Upper lobe of right lung (tissue), 1 donor: Measurements from ENCODE around the gene TLK2. TPM values are rescaled to one million over a fixed set of nuclear protein-coding genes. Genes with fewer than 3 reads are reported as not detected.

ENCODE experiments used
- ATAC-seq: fragments of 200-7000 bp; cut with Tn5 transposase; one replicate; pipeline ENCODE4 v1.9.1; 2020; ENCODE audit warnings: mild to moderate bottlenecking, moderate library complexity
- DNase-seq: peaks from one replicate; pipeline ENCODE4 v3.0.0-alpha.2; 2020
- H3K27ac ChIP-seq: fragments of 200-600 bp; one replicate; pipeline ENCODE4 v1.8.0; 2022
- H3K27me3 ChIP-seq: fragments of 200-600 bp; one replicate; pipeline ENCODE4 v1.8.0; 2022; ENCODE audit warnings: mild to moderate bottlenecking
- H3K36me3 ChIP-seq: fragments of 200-600 bp; one replicate; pipeline ENCODE4 v1.8.0; 2022
- H3K4me1 ChIP-seq: fragments of 200-600 bp; one replicate; pipeline ENCODE4 v1.8.0; 2022
- H3K4me3 ChIP-seq: fragments of 200-600 bp; one replicate; pipeline ENCODE4 v1.8.0; 2022; ENCODE audit warnings: mild to moderate bottlenecking
- H3K9me3 ChIP-seq: fragments of 200-600 bp; one replicate; pipeline ENCODE4 v1.8.0; 2022
- CTCF ChIP-seq: fragments of 200-600 bp; IDR thresholded peaks from one replicate; pipeline ENCODE4 v1.8.0; 2022; ENCODE audit warnings: antibody characterized with exemption
- intact Hi-C: fragments of 100-400 bp; cut with DNase I; formaldehyde crosslinking; loops from one replicate; pipeline ENCODE4 v1.11.0; 2022
- total RNA-seq: library from RNA; stranded (reverse); fragmentation: NEBNext Ultra II Directional; extraction: Animal tissue kit (Norgen Biotek cat#: 25700); gene quantifications from one replicate; pipeline ENCODE4 v1.2.1, GENCODE V29; 2021
- donor health status: DM: no; HTN: yes; CAD: no; lungs with severe emphysema.

Gene TLK2
- total RNA-seq, 1 donor from 2014 or later: 38.4 TPM

GRCh38 chr17:62657145-62657665 lies 178.6 kb downstream of the TLK2 start:
- H3K4me3 ChIP-seq: no peak overlapping the region
- no peaks in the 10 kb centered on the region for H3K27me3 ChIP-seq
- TF ChIP-seq CTCF: no peak
- ATAC-seq (no peak), DNase-seq (no peak)
- intact Hi-C loops: no loop called here
- H3K9me3 ChIP-seq: no peaks in the 10 kb centered on the region
- H3K36me3 ChIP-seq: no peaks in the 10 kb centered on the region
- H3K27ac ChIP-seq: no peak overlapping the region
- H3K4me1 ChIP-seq: peaks cover 24% of the 10 kb centered on the region

- no peaks in the 10 kb centered on the region for H3K9me3 ChIP-seq
- DNase-seq (peak; percentile 58), ATAC-seq (no peak)
- no peak overlapping the region for H3K4me3 ChIP-seq
- intact Hi-C loops: no loop called here
- H3K27ac ChIP-seq: no peak overlapping the region
- peaks cover 21% of the 10 kb centered on the region for H3K4me1 ChIP-seq
- TF ChIP-seq CTCF: no peak
- no peaks in the 10 kb centered on the region for H3K27me3 ChIP-seq
- no peaks in the 10 kb centered on the region for H3K36me3 ChIP-seq
Observed at GRCh38 chr17:62657690-62658089, 179.1 kb downstream of the TLK2 start.

GRCh38 chr17:62658136-62658920 lies 179.7 kb downstream of the TLK2 start:
- DNase-seq: peak; percentile 40
- Histone ChIP-seq H3K4me3 (no peak overlapping the region), H3K4me1 (peaks cover 16% of the 10 kb centered on the region), H3K27ac (no peak overlapping the region), H3K9me3 (no peaks in the 10 kb centered on the region), H3K36me3 (no peaks in the 10 kb centered on the region), H3K27me3 (no peaks in the 10 kb centered on the region)
- intact Hi-C loops: no loop called here
- TF ChIP-seq CTCF: no peak
- ATAC-seq: no peak

- Histone ChIP-seq H3K9me3 (no peaks in the 10 kb centered on the region), H3K27me3 (no peaks in the 10 kb centered on the region), H3K36me3 (no peaks in the 10 kb centered on the region), H3K4me3 (no peak overlapping the region), H3K27ac (no peak overlapping the region), H3K4me1 (no peaks in the 10 kb centered on the region)
- intact Hi-C loops: no loop called here
- no peak for ATAC-seq
- no peak for TF ChIP-seq CTCF
- no peak for DNase-seq
Observed at GRCh38 chr17:62660629-62661118, 182.0 kb downstream of the TLK2 start.

- Histone ChIP-seq H3K27me3 (no peaks in the 10 kb centered on the region), H3K9me3 (no peaks in the 10 kb centered on the region), H3K36me3 (no peaks in the 10 kb centered on the region), H3K27ac (no peak overlapping the region), H3K4me3 (no peak overlapping the region), H3K4me1 (no peaks in the 10 kb centered on the region)
- intact Hi-C loops: no loop called here
- TF ChIP-seq CTCF: no peak
- DNase-seq (no peak), ATAC-seq (no peak)
Observed at GRCh38 chr17:62661337-62661736, 182.7 kb downstream of the TLK2 start.
